Ovary (tissue), 9 donors: ENCODE data around the gene FAM222A. TPM values are rescaled to one million over a fixed set of nuclear protein-coding genes. Genes with fewer than 3 reads are reported as not detected.

Experiments
- DNase-seq, 5 donors: peaks; one replicate each; pipeline ENCODE4 v3.0.0-alpha.2; 2019 to 2020
- H3K27ac ChIP-seq, 2 donors: fragments of 200-600 bp; one replicate each; pipeline versions ENCODE4 v1.5.1 to v1.8.0; 2019 to 2022
- H3K27me3 ChIP-seq: fragments of 200-600 bp; one replicate; pipeline ENCODE4 v1.8.0; 2022
- H3K36me3 ChIP-seq: fragments of 200-600 bp; sonication (generic); one replicate; pipeline ENCODE4 v1.5.1; 2019
- H3K4me1 ChIP-seq: one replicate; pipeline ENCODE4 v1.8.1; 2013; ENCODE audit warnings: mild to moderate bottlenecking, moderate library complexity; ENCODE audit not compliant: insufficient read depth
- H3K4me3 ChIP-seq: fragments of 200-600 bp; sonication (generic); one replicate; pipeline ENCODE4 v1.5.1; 2017
- H3K9me3 ChIP-seq, 2 donors: fragments of 200-600 bp in 1 of 2; sonication (generic) in 1 of 2; one replicate each; pipeline versions ENCODE4 v1.5.1 to v1.8.1; 2013 to 2019; ENCODE audit warnings: mild to moderate bottlenecking in 1 of 2, moderate library complexity in 1 of 2
- CTCF ChIP-seq, 3 donors: fragments of 450-650 bp in 2 of 3; fragments of 200-600 bp in 1 of 3; IDR thresholded peaks; one replicate each; pipeline versions ENCODE4 v1.5.1 to v1.8.0; 2016 to 2022; ENCODE audit warnings: antibody characterized with exemption in 3 of 3, mild to moderate bottlenecking in 1 of 3
- EP300 ChIP-seq: sonication (generic); formaldehyde crosslinking; IDR thresholded peaks from one replicate; pipeline ENCODE4 v1.6.1; 2017; ENCODE audit warnings: antibody characterized with exemption
- POLR2A ChIP-seq: fragments of 450-650 bp; IDR thresholded peaks from one replicate; pipeline ENCODE4 v1.6.1; 2017; ENCODE audit warnings: antibody characterized with exemption, mild to moderate bottlenecking, moderate library complexity
- WGBS, 3 donors: extraction: QIAGEN DNeasy Blood & Tissue Kit in 1 of 3; methylation state at CpG; one replicate each; pipeline versions ENCODE4 v1.1.5 to v1.1.7; 2013 to 2017; 5-methylcytosine and 5-hydroxymethylcytosine counted together
- intact Hi-C, 4 donors: fragments of 100-400 bp; cut with DNase I; formaldehyde crosslinking; loops; one replicate each; pipeline versions ENCODE4 v1.11.0 to v1.15.1; 2022 to 2023
- polyA plus RNA-seq, 2 donors: library from polyadenylated mRNA; stranded (reverse); fragments of 200-250 nt in 1 of 2; fragments of 350-450 nt in 1 of 2; fragmentation: Illumina TruSeq in 1 of 2; extraction: RNeasy Lipid Tissue Mini Kit (QIAGEN cat#74804) in 1 of 2; gene quantifications; one replicate each; pipeline ENCODE4 v1.2.3, GENCODE V29; 2013 to 2014
- total RNA-seq, 7 donors: library from RNA; depleted of rRNA in 2 of 7; stranded (reverse); fragments of >200 nt in 2 of 7; fragmentation: NEBNext Ultra II Directional in 3 of 7; extraction: Animal tissue kit (Norgen Biotek cat#: 25700) in 3 of 7; gene quantifications; one replicate each; pipeline versions ENCODE4 v1.1.0 to v1.2.4, GENCODE V29; 2016 to 2023
- donor health status: DM: no; HTN: no; CAD: no; lungs with moderate emphysema.
- donor health status: DM: no; HTN: no; CAD: no.
- donor health status: Bipolar disorder and iron deficiency.
- donor health status: DM: yes; HTN: yes; CAD: no.
- donor health status: DM: no; HTN: no; CAD: no.
- donor health status: DM: yes; HTN: yes; CAD: no.

Gene FAM222A
- total and polyA plus RNA-seq, 9 donors, result 4.8 to 28.4 (median 13.7) TPM

- Histone ChIP-seq H3K27ac (no peak overlapping the region), H3K27me3 (no peaks in the 10 kb centered on the region), H3K4me3 (no peak overlapping the region), H3K4me1 (no peaks in the 10 kb centered on the region), H3K36me3 (no peaks in the 10 kb centered on the region), H3K9me3 (no peaks in the 10 kb centered on the region)
- WGBS, 3 donors, result 86 to 91% (median 88%) methylated on average over 5 of the region's 5 CpGs
- intact Hi-C loops, result loop anchor here in 1 of 4 donors (10.0 kb wide), 1 partner anchor 1082 kb away; no protein-coding TSS in a partner anchor
- DNase-seq, result peak in 3 of 5 donors; percentile 4 to 11 (median 10)
- TF ChIP-seq EP300 (no peak), CTCF (IDR thresholded peaks at IDR 0.05) (no peak), POLR2A (no peak)
These were observed 39.4 kb downstream of the FAM222A start for GRCh38 chr12:109753054-109753401.

- H3K27ac ChIP-seq, result no peak overlapping the region
- H3K4me1 ChIP-seq, result peaks cover 1% of the 10 kb centered on the region
- DNase-seq, result no peak
- no peaks in the 10 kb centered on the region for H3K36me3 ChIP-seq
- TF ChIP-seq EP300, result no peak
- TF ChIP-seq POLR2A, result no peak
- TF ChIP-seq CTCF (IDR thresholded peaks at IDR 0.05), result no peak
- no peaks in the 10 kb centered on the region for H3K9me3 ChIP-seq
- no peak overlapping the region for H3K4me3 ChIP-seq
- no peaks in the 10 kb centered on the region for H3K27me3 ChIP-seq
- intact Hi-C loops, result loop anchor here in 1 of 4 donors (10.0 kb wide), 1 partner anchor 1081 kb away; no protein-coding TSS in a partner anchor
- 56 to 58% (median 58%) methylated on average over 2 of the region's 2 CpGs for WGBS, 3 donors
These were observed 40.3 kb downstream of the FAM222A start for GRCh38 chr12:109753959-109754358.

GRCh38 chr12:109756457-109756856, 42.8 kb downstream of the FAM222A start:
- Histone ChIP-seq H3K4me1 (peaks cover 19% of the 10 kb centered on the region), H3K9me3 (no peaks in the 10 kb centered on the region), H3K36me3 (no peaks in the 10 kb centered on the region), H3K27ac (no peak overlapping the region), H3K4me3 (no peak overlapping the region), H3K27me3 (no peaks in the 10 kb centered on the region)
- DNase-seq, result no peak
- WGBS, 3 donors, result 95 to 98% (median 95%) methylated on average over 1 of the region's 1 CpG
- TF ChIP-seq POLR2A (no peak), EP300 (no peak), CTCF (IDR thresholded peaks at IDR 0.05) (no peak)
- intact Hi-C loops, result loop anchor here in 1 of 4 donors (10.0 kb wide), 1 partner anchor 1078 kb away; no protein-coding TSS in a partner anchor

GRCh38 chr12:109757671-109758265, 44.1 kb downstream of the FAM222A start:
- intact Hi-C loops, result loop anchor here in 1 of 4 donors (10.0 kb wide), 1 partner anchor 1077 kb away; no protein-coding TSS in a partner anchor
- H3K27ac ChIP-seq, result no peak overlapping the region
- 90 to 94% (median 93%) methylated on average over 11 of the region's 11 CpGs for WGBS, 3 donors
- H3K4me1 ChIP-seq, result peaks cover 19% of the 10 kb centered on the region
- H3K36me3 ChIP-seq, result no peaks in the 10 kb centered on the region
- peak in 4 of 5 donors; percentile 5 to 16 (median 8) for DNase-seq
- H3K27me3 ChIP-seq, result no peaks in the 10 kb centered on the region
- H3K4me3 ChIP-seq, result no peak overlapping the region
- TF ChIP-seq CTCF (IDR thresholded peaks at IDR 0.05), result no peak
- no peak for TF ChIP-seq POLR2A
- no peaks in the 10 kb centered on the region for H3K9me3 ChIP-seq
